Loucy (cell line): ENCODE results near the gene NSD2.

Experiments
- CTCF ChIP-seq: fragments of 200-600 bp; sonication (generic); conservative IDR thresholded peaks from 2 replicates; pipeline ENCODE4 v1.5.1; 2014; ENCODE audit warnings: mild to moderate bottlenecking, antibody characterized with exemption, low read length
- EZH2phosphoT487 ChIP-seq: fragments of 200-600 bp; IDR thresholded peaks from 2 replicates; pipeline ENCODE4 v1.6.1; 2018; ENCODE audit warnings: antibody characterized with exemption, mild to moderate bottlenecking, moderate library complexity, borderline replicate concordance

- TF ChIP-seq CTCF (no peak), EZH2phosphoT487 (no peak)
Measured at GRCh38 chr4:1862055-1862911, 8.9 kb upstream of the NSD2 start.
